ENCODE data around the gene TTLL6.

- TF ChIP-seq CTCF (IDR thresholded peaks at IDR 0.05) (peak in 1 of 3 experiments; percentile 6), POLR2A (IDR thresholded peaks at IDR 0.05; ENCODE audit: low read depth) (peak; percentile 90), EP300 (IDR thresholded peaks at IDR 0.05) (no peak)
Measured at GRCh38 chr17:48830840-48831548, 14.0 kb upstream of the TTLL6 start, which contains the start of gene CALCOCO2.

Measured in esophagus muscularis mucosa (tissue), 4 donors.